Activated naive CD4-positive, alpha-beta T cell treated with anti-CD3 and anti-CD28 coated beads for 36 hours (primary cell): ENCODE results near the gene SYNPR. TPM values are rescaled to one million over a fixed set of nuclear protein-coding genes. Genes with fewer than 3 reads are reported as not detected.

Source experiments
- CTCF ChIA-PET: fragments of 350-600 bp; sonication (Branson Sonifier 250); formaldehyde crosslinking; loops from one replicate; lab custom pipeline; 2021; ENCODE audit warnings: antibody characterized with exemption; lab: Charles Lee
- DNase-seq: peaks from one replicate; pipeline ENCODE4 v3.0.0-alpha.2; 2020
- H3K27ac Mint-ChIP-seq: one replicate; pipeline ENCODE4 v1.8.0; 2021; ENCODE audit warnings: mild to moderate bottlenecking, mixed read lengths
- H3K27me3 Mint-ChIP-seq: one replicate; pipeline ENCODE4 v1.8.0; 2021; ENCODE audit warnings: low read depth, mixed read lengths
- H3K36me3 Mint-ChIP-seq: one replicate; pipeline ENCODE4 v1.8.0; 2021; ENCODE audit warnings: low read depth, mixed read lengths
- H3K4me1 Mint-ChIP-seq: one replicate; pipeline ENCODE4 v1.8.0; 2021; ENCODE audit warnings: low read depth, mixed read lengths
- H3K4me3 Mint-ChIP-seq: one replicate; pipeline ENCODE4 v1.8.0; 2021; ENCODE audit warnings: mild to moderate bottlenecking, moderate library complexity, mixed read lengths
- H3K9me3 Mint-ChIP-seq: one replicate; pipeline ENCODE4 v1.8.0; 2021; ENCODE audit warnings: mixed read lengths
- intact Hi-C: fragments of 100-400 bp; cut with micrococcal nuclease; formaldehyde crosslinking; loops from one replicate; pipeline ENCODE4 v1.15.1; 2023
- total RNA-seq, 2 experiments: library from RNA; stranded (reverse); gene quantifications; one replicate each; pipeline ENCODE4 v1.2.3, GENCODE V29; 2021

The SYNPR gene
- total RNA-seq, 2 experiments from 2014 or later = not detected

GRCh38 chr3:63528325-63529000, 250.4 kb downstream of the SYNPR start:
- Mint-ChIP-seq H3K4me1 (no peaks in the 10 kb centered on the region), H3K27me3 (no peaks in the 10 kb centered on the region), H3K36me3 (no peaks in the 10 kb centered on the region), H3K9me3 (no peaks in the 10 kb centered on the region), H3K4me3 (no peak overlapping the region), H3K27ac (no peak overlapping the region)
- no peak for DNase-seq
- intact Hi-C loops = no loop called here
- CTCF ChIA-PET = no interaction called here

GRCh38 chr3:63532521-63532920, 254.4 kb downstream of the SYNPR start:
- no peaks in the 10 kb centered on the region for H3K9me3 Mint-ChIP-seq
- no peaks in the 10 kb centered on the region for H3K27me3 Mint-ChIP-seq
- H3K4me3 Mint-ChIP-seq = no peak overlapping the region
- H3K36me3 Mint-ChIP-seq = no peaks in the 10 kb centered on the region
- H3K27ac Mint-ChIP-seq = no peak overlapping the region
- intact Hi-C loops = no loop called here
- no peaks in the 10 kb centered on the region for H3K4me1 Mint-ChIP-seq
- DNase-seq = no peak
- CTCF ChIA-PET = no interaction called here

- DNase-seq = no peak
- intact Hi-C loops = no loop called here
- Mint-ChIP-seq H3K4me1 (no peaks in the 10 kb centered on the region), H3K27me3 (peaks cover 2% of the 10 kb centered on the region), H3K27ac (no peak overlapping the region), H3K9me3 (no peaks in the 10 kb centered on the region), H3K4me3 (no peak overlapping the region), H3K36me3 (no peaks in the 10 kb centered on the region)
- CTCF ChIA-PET = no interaction called here
These were observed 260.8 kb downstream of the SYNPR start for GRCh38 chr3:63538919-63539318.

- Mint-ChIP-seq H3K9me3 (no peaks in the 10 kb centered on the region), H3K4me1 (no peaks in the 10 kb centered on the region), H3K27ac (no peak overlapping the region), H3K4me3 (no peak overlapping the region), H3K36me3 (no peaks in the 10 kb centered on the region), H3K27me3 (peaks cover 2% of the 10 kb centered on the region)
- no peak for DNase-seq
- intact Hi-C loops = no loop called here
- CTCF ChIA-PET = no interaction called here
These were observed 277.7 kb downstream of the SYNPR start for GRCh38 chr3:63555767-63556166.

- Mint-ChIP-seq H3K36me3 (no peaks in the 10 kb centered on the region), H3K27me3 (peaks cover 2% of the 10 kb centered on the region), H3K4me1 (no peaks in the 10 kb centered on the region), H3K9me3 (no peaks in the 10 kb centered on the region), H3K4me3 (no peak overlapping the region), H3K27ac (no peak overlapping the region)
- DNase-seq = no peak
- CTCF ChIA-PET = no interaction called here
- intact Hi-C loops = no loop called here
These were observed 278.3 kb downstream of the SYNPR start for GRCh38 chr3:63556401-63556800.

GRCh38 chr3:63557912-63558311, 279.8 kb downstream of the SYNPR start:
- no peak for DNase-seq
- Mint-ChIP-seq H3K27me3 (peaks cover 2% of the 10 kb centered on the region), H3K4me1 (no peaks in the 10 kb centered on the region), H3K27ac (no peak overlapping the region), H3K9me3 (no peaks in the 10 kb centered on the region), H3K36me3 (no peaks in the 10 kb centered on the region), H3K4me3 (no peak overlapping the region)
- intact Hi-C loops = no loop called here
- CTCF ChIA-PET = no interaction called here

GRCh38 chr3:63559884-63560283, 281.8 kb downstream of the SYNPR start:
- Mint-ChIP-seq H3K36me3 (no peaks in the 10 kb centered on the region), H3K27me3 (no peaks in the 10 kb centered on the region), H3K4me3 (no peak overlapping the region), H3K4me1 (no peaks in the 10 kb centered on the region), H3K9me3 (no peaks in the 10 kb centered on the region), H3K27ac (no peak overlapping the region)
- CTCF ChIA-PET = no interaction called here
- DNase-seq = no peak
- intact Hi-C loops = no loop called here

- Mint-ChIP-seq H3K9me3 (no peaks in the 10 kb centered on the region), H3K27ac (no peak overlapping the region), H3K27me3 (no peaks in the 10 kb centered on the region), H3K4me3 (no peak overlapping the region), H3K4me1 (no peaks in the 10 kb centered on the region), H3K36me3 (no peaks in the 10 kb centered on the region)
- CTCF ChIA-PET = no interaction called here
- intact Hi-C loops = no loop called here
- no peak for DNase-seq
These were observed 283.8 kb downstream of the SYNPR start for GRCh38 chr3:63561879-63562278.

GRCh38 chr3:63562323-63562722, 284.2 kb downstream of the SYNPR start:
- CTCF ChIA-PET = no interaction called here

GRCh38 chr3:63563572-63563971, 285.5 kb downstream of the SYNPR start:
- H3K27ac Mint-ChIP-seq = no peak overlapping the region
- DNase-seq = no peak
- H3K4me1 Mint-ChIP-seq = no peaks in the 10 kb centered on the region
- no peak overlapping the region for H3K4me3 Mint-ChIP-seq
- CTCF ChIA-PET = no interaction called here
- no peaks in the 10 kb centered on the region for H3K36me3 Mint-ChIP-seq
- H3K27me3 Mint-ChIP-seq = peaks cover 2% of the 10 kb centered on the region
- intact Hi-C loops = no loop called here
- no peaks in the 10 kb centered on the region for H3K9me3 Mint-ChIP-seq

More at GRCh38 chr3:63562323-63562722, 284.2 kb downstream of the SYNPR start:
- H3K4me1 Mint-ChIP-seq = no peaks in the 10 kb centered on the region
- H3K27me3 Mint-ChIP-seq = peaks cover under 1% of the 10 kb centered on the region
- no peak for DNase-seq
- intact Hi-C loops = no loop called here
- H3K9me3 Mint-ChIP-seq = no peaks in the 10 kb centered on the region
- no peak overlapping the region for H3K4me3 Mint-ChIP-seq
- no peaks in the 10 kb centered on the region for H3K36me3 Mint-ChIP-seq
- no peak overlapping the region for H3K27ac Mint-ChIP-seq

- no peak overlapping the region for H3K4me3 Mint-ChIP-seq
- intact Hi-C loops = no loop called here
- H3K9me3 Mint-ChIP-seq = no peaks in the 10 kb centered on the region
- H3K4me1 Mint-ChIP-seq = no peaks in the 10 kb centered on the region
- no peak for DNase-seq
- H3K27ac Mint-ChIP-seq = no peak overlapping the region
- peaks cover 6% of the 10 kb centered on the region for H3K27me3 Mint-ChIP-seq
- H3K36me3 Mint-ChIP-seq = no peaks in the 10 kb centered on the region
- CTCF ChIA-PET = no interaction called here
These were observed 287.1 kb downstream of the SYNPR start for GRCh38 chr3:63565220-63565619.

GRCh38 chr3:63571682-63572081, 293.6 kb downstream of the SYNPR start:
- no peaks in the 10 kb centered on the region for H3K4me1 Mint-ChIP-seq
- no peak for DNase-seq
- H3K27me3 Mint-ChIP-seq = peaks cover 9% of the 10 kb centered on the region
- CTCF ChIA-PET = no interaction called here
- H3K36me3 Mint-ChIP-seq = no peaks in the 10 kb centered on the region
- no peak overlapping the region for H3K4me3 Mint-ChIP-seq
- no peaks in the 10 kb centered on the region for H3K9me3 Mint-ChIP-seq
- intact Hi-C loops = no loop called here
- H3K27ac Mint-ChIP-seq = no peak overlapping the region

GRCh38 chr3:63576846-63577245, 298.7 kb downstream of the SYNPR start:
- CTCF ChIA-PET = interaction anchor here (0.6 kb wide), 1 partner anchor 547 kb away, joined by 4 read pairs; no protein-coding TSS in a partner anchor
- peaks cover 3% of the 10 kb centered on the region for H3K27me3 Mint-ChIP-seq
- peaks cover 3% of the 10 kb centered on the region for H3K9me3 Mint-ChIP-seq
- H3K4me3 Mint-ChIP-seq = no peak overlapping the region
- no peaks in the 10 kb centered on the region for H3K36me3 Mint-ChIP-seq
- no peaks in the 10 kb centered on the region for H3K4me1 Mint-ChIP-seq
- intact Hi-C loops = no loop called here
- H3K27ac Mint-ChIP-seq = no peak overlapping the region
- DNase-seq = no peak
